HuH-7.5 (cell line): ENCODE results near the gene POLD1.
"Not testable (repeated sequence)": the region's sequence is repeated elsewhere in the genome, so short reads cannot be mapped to it uniquely, and the experiment has no call there.

ENCODE experiments used
- DNase-seq: peaks from one replicate; pipeline ENCODE4 v3.0.0; 2011; ENCODE audit warnings: low spot score

POLD1 gene

DNA sequence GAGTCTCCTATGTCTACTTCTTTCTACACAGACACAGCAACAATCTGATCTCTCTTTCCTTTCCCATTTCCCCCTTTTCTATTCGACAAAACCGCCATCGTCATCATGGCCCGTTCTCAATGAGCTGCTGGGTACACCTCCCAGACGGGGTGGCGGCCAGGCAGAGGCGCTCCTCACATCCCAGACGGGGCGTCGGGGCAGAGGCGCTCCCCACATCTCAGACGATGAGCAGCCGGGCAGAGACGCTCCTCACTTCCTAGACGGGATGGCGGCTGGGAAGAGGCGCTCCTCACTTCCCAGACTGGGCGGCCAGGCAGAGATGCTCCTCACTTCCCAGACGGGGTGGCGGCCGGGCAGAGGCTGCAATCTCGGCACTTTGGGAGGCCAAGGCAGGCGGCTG, 6.8 kb downstream of the POLD1 start:
- not testable (repeated sequence) for DNase-seq

DNA sequence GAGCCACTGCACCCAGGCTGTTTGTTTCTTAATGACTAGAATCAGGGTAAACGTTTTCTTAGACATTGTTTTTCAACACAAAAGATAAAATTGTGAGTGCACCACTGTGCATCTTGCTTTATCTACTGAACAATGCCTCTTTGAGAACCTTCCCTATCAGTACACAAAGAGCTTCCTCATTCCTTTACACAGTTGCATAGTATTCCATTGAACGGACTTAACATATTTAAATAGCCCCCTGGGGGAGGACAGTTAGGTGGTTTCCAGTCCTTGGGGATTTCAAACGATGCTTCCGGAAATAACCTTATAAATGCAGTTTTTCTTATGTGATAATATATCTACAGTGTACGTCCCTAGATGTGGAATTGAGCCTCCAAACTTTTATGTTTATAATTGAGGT, 8.6 kb downstream of the POLD1 start:
- DNase-seq, result no peak

DNA sequence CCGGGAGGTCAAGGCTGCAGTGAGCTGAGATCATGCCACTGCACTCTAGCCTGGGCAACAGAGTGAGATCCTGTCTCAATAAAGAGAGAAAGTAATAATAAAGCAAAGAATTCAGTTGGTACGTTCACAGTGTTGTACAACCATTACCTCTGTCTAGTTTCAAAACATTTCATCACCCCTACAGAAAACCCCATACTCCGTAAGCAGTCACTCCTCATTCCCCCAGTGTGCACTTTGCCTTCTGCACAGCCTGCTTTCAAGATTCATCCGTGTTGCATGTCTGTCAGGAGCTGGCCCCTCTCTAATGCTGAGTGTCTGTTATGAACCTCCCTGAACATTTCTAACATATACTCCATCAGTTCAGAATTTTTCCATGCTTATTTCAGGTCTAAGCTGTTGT, 9.4 kb downstream of the POLD1 start:
- DNase-seq, result no peak

DNA sequence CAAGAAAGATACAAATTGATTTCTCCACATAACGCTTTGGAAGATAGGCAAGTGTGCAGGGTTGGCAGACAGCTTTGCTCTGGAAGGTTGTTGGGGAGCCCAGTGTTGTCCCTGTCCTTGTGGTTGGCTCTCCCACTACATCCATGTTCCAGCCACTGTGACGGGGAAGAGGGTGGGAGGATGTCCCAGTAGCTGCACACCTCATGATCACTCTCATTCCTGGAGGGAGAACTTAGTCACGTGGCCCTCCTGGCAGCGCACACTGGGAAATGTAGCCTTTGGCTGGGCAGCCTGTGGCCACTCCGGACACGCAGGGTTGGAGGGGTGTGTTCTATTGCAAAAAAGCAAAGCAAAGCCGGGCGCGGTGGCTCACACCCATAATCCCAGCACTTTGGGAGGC, 9.9 kb downstream of the POLD1 start:
- DNase-seq, result no peak

DNA sequence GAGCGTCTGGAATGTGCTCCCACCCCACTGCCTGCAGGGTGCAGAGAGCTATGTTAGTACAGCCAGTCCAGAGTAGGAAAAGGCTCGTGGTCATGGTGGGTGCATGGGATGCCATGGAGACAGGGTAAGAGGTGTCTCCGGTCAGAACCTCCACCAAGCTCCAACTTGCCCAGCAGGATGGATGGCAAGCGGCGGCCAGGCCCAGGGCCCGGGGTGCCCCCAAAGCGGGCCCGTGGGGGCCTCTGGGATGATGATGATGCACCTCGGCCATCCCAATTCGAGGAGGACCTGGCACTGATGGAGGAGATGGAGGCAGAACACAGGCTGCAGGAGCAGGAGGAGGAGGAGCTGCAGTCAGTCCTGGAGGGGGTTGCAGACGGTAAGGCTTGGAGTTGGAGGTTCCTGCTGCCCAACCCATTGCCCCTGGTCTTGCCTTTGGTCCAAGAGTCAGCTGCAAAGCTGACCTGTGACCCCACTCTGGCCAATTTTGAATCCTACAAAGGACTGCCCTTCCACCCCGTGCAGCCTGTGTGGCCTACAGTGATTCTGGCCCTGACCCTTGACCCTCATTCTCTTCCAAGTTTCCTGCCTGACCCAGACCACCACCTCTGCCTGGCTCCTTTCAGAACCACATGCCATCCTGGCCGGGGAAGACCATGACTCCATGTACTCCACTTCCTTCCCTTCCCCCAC, 14.7 kb downstream of the POLD1 start:
- DNase-seq, result no peak

DNA sequence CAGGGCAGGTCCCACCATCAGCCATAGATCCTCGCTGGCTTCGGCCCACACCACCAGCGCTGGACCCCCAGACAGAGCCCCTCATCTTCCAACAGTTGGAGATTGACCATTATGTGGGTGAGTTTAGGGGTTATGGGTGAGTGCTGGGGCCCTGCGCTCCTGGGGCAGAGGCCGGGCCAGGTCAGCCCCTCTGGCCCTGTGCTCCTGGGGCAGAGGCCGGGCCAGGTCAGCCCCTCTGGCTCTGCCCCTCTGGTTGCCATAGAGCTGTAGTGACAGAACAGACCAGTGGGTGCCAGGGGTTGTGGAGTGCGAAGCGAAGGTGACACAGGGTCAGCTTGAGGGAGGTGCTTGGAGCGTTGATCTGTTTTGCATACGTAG, 15.2 kb downstream of the POLD1 start:
- DNase-seq, result no peak

DNA sequence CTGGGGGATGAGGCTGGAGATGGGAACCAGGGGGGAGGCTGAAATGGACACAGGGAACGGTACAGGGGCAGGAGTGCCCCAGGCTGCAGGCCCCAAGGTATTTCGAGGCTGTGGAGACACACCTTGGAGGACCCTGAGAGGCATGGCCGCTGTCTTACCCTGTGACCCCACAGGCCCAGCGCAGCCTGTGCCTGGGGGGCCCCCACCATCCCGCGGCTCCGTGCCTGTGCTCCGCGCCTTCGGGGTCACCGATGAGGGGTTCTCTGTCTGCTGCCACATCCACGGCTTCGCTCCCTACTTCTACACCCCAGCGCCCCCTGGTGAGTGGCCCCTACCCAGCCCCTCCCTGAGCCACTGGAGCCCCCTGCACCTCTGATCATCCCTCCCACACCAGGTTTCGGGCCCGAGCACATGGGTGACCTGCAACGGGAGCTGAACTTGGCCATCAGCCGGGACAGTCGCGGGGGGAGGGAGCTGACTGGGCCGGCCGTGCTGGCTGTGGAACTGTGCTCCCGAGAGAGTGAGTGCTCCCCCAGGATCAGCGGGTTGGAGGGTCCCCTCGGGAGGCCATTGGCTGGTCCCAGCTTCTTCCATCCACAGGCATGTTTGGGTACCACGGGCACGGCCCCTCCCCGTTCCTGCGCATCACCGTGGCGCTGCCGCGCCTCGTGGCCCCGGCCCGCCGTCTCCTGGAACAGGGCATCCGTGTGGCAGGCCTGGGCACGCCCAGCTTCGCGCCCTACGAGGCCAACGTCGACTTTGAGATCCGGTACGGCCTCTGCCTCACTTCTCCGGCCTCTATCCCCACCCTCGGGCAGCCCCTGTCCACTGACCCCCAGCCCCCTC, 17.7 kb downstream of the POLD1 start:
- DNase-seq, result no peak

DNA sequence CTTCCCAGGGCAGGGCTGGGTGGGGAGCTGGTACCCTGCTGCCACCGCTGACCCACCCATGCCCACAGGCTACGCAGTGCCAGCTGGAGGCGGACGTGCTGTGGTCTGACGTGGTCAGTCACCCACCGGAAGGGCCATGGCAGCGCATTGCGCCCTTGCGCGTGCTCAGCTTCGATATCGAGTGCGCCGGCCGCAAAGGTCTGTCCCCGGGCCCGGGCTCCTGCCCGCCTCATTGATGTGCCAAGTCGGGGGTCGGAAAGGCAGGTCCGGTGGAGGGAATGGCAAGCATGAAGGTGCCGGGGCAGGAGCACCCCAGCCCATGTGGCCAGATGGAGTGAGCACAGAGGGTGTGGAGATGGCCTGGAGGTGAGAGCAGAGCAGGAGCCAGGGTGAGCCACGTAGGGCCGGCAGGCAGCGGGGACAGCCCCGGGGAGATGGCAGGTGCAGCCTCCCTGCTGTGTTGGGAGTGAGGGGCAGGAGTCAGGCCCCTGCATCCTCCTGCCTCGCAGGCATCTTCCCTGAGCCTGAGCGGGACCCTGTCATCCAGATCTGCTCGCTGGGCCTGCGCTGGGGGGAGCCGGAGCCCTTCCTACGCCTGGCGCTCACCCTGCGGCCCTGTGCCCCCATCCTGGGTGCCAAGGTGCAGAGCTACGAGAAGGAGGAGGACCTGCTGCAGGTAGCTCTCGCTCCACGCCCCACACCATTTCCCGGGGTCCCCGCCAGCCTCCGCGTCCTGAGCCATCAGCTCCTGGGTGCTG, 18.6 kb downstream of the POLD1 start:
- DNase-seq, result no peak

DNA sequence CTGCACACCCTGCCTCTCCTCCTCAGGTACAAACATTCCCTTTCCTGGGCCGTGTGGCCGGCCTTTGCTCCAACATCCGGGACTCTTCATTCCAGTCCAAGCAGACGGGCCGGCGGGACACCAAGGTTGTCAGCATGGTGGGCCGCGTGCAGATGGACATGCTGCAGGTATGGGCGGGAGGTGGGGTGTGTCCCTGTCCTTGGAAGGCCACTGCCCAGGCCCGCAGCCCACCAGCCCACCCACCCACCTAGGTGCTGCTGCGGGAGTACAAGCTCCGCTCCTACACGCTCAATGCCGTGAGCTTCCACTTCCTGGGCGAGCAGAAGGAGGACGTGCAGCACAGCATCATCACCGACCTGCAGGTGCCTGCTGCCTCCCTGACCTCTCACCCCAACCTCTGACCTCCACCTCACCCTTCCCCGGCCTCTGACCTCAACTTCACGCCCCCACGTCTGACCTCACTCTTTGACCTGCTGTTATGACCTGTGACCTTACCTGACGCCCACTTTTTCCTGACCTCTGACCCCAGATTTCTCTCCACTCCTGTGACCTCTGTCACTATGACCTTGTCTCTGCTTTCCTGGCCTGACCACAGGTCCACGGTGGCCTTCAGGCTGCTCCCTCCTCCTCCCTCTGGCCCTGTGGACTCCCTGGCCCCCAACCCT, 22.1 kb downstream of the POLD1 start:
- DNase-seq, result no peak

DNA sequence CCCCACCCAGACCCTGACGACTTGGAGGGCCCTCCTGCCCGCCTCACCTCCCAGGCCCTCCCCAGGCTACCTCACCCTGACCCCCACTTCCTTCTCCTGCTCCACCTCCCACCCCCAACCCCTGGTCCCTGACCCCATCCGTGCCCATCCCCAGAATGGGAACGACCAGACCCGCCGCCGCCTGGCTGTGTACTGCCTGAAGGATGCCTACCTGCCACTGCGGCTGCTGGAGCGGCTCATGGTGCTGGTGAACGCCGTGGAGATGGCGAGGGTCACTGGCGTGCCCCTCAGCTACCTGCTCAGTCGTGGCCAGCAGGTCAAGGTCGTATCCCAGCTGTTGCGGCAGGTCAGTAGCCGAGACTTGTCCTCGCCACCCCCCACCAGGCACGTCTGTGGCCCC, 22.7 kb downstream of the POLD1 start:
- DNase-seq, result no peak

DNA sequence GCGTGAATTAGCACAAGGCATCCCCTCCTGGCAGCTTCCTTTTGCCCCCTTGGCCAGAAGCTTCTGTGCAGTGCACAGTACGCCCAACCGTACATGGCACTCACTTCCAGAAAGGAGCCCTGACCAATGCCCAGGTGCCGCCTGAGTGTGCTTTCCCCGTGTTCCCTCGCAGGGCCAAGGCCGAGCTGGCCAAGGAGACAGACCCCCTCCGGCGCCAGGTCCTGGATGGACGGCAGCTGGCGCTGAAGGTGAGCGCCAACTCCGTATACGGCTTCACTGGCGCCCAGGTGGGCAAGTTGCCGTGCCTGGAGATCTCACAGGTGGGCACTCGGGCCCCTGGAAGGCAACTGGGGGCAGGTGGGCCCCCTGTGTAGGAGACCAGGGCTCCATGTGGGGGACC, 25.2 kb downstream of the POLD1 start:
- DNase-seq, result no peak

DNA sequence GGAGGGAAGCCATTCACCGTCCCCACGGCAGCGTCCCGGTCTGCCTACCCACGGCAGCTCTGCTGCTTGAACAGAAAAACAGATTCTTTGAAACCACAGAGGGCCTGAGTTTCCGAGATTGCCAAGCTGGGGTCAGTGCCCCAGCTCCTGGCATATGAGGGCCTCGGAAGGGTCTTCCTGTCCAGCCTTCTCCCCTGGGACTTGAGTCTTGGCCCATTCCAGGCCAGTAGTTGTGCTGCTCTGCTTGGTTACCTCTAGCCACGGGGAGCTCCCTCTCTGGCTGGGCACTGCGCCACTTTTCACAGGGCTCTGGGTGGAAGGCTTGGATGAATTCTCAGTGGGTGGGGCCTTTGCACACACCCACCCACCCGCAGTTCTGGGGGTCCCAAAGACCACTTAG, 26.0 kb downstream of the POLD1 start:
- no peak for DNase-seq

DNA sequence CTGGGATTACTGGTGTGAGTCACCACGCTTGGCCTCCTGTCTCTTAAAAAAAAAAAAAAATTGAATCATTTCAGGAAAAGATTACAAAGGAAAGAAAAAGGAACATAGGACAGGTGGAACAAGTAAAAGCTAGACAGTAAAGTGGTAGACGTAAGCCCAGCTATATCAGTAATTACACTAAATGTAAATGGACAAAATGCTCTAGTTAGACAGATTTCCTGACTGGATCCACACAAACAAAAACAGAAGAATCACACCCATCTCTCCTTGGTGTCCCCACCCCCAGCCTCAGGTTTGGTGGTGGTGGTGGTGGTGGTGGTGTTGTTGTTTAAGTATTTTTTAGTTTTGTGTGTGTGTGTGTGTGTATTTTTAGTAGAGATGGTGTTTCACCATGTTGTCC, 28.3 kb downstream of the POLD1 start:
- no peak for DNase-seq

DNA sequence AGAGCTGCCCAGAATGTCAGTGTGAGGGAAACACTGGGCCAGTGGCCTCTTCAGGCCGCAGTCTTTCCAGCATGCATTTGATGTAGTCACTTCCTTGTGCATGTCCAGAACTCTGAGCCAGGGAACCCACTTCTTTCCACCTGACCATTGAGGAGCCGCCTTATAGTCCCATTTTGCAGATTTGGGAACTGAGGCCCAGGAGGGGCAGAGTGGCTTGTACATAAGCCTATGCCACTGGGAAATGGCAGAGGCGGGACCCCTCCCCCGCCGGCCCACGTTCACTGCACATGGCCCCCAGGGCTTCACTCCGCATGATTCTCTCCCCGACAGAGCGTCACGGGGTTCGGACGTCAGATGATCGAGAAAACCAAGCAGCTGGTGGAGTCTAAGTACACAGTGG, 28.9 kb downstream of the POLD1 start:
- DNase-seq, result no peak

DNA sequence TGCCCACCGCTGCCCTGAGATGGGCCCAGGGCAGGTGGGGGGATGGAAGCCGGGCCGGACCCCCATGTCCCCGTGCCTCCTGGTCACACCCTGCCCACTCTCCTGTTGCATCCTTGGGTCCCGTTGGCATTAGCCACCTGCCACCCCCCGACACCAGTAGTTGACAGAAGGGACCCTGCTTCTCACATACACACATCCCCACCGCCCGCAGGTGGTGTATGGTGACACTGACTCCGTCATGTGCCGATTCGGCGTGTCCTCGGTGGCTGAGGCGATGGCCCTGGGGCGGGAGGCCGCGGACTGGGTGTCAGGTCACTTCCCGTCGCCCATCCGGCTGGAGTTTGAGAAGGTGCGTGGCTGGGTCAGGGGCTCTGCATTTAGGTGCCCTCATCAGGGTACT, 29.4 kb downstream of the POLD1 start:
- no peak for DNase-seq

DNA sequence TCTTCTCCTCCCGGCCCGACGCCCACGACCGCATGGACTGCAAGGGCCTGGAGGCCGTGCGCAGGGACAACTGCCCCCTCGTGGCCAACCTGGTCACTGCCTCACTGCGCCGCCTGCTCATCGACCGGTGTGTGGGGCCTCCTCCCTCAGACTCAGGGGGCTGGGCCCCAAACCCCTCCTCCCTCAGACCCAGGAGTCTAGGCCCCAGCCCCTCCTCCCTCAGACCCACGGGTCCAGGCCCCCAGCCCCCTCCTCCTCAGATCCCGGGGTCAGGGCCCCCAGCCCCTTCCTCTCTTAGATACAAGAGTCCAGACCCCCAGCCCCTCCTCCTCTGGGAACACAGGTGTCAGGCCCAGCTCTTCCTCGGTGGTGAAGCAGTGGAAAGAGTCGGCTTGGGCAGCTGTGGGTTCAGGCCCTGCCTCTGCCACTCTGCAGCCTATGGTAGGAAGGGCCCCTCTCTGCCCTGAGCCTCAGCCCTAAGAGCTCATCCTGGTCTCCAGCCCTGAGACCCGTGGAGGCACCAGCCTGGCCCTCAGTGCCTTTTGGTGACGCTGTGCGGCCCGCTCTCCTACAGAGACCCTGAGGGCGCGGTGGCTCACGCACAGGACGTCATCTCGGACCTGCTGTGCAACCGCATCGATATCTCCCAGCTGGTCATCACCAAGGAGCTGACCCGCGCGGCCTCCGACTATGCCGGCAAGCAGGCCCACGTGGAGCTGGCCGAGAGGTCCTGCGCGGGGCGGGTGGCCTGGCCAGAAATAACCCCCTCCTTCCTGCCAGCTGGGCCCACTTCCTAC, 30.9 kb downstream of the POLD1 start:
- peak; percentile 66 for DNase-seq

DNA sequence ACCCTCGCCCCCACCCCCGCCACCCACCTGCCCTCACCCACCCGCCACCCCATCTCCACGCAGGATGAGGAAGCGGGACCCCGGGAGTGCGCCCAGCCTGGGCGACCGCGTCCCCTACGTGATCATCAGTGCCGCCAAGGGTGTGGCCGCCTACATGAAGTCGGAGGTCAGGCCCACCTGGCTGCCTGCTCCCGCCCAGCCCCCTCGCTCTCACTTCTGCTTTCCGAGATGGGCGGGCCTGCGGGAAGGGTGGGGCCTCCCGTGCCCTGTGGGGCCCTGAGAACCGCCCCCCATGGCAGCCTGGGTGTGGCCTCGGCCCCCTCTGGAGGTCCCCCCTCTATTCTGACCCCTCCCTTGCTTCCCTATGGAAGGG, 31.5 kb downstream of the POLD1 start:
- no peak for DNase-seq

DNA sequence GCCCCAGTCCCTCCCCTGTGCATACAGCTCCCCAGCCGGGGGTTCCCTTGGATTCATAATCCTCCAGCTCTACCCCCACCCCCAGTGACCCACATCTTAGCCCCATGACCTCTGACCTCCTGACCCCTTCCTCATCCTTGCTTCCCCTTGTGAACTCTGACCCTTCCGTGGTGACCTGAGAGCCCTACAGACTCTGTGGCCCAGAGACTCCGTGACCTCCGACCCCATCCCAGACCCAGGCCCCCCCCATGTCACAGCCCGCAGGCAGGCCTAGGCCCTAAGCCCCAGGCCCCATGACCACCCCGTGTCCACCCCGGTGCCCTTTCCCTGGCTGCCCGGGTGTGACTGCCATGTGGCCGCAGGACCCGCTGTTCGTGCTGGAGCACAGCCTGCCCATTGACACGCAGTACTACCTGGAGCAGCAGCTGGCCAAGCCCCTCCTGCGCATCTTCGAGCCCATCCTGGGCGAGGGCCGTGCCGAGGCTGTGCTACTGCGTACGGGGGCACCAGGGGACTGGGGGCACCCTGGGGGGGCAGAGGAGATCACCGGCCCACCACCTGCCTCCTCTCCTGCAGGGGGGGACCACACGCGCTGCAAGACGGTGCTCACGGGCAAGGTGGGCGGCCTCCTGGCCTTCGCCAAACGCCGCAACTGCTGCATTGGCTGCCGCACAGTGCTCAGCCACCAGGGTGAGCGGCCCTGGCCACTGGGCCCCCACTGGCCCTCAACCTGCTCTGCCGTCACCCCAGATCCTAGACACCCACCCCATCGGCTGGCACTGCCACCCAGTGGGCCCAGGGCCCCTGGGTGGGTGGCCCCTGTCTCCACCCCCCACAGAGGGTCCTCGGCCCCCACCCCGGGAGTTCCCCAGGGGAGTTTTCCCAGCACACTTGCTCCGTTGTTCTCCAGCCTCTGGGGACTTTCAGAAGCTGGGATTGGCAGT, 32.2 kb downstream of the POLD1 start:
- DNase-seq, result no peak

DNA sequence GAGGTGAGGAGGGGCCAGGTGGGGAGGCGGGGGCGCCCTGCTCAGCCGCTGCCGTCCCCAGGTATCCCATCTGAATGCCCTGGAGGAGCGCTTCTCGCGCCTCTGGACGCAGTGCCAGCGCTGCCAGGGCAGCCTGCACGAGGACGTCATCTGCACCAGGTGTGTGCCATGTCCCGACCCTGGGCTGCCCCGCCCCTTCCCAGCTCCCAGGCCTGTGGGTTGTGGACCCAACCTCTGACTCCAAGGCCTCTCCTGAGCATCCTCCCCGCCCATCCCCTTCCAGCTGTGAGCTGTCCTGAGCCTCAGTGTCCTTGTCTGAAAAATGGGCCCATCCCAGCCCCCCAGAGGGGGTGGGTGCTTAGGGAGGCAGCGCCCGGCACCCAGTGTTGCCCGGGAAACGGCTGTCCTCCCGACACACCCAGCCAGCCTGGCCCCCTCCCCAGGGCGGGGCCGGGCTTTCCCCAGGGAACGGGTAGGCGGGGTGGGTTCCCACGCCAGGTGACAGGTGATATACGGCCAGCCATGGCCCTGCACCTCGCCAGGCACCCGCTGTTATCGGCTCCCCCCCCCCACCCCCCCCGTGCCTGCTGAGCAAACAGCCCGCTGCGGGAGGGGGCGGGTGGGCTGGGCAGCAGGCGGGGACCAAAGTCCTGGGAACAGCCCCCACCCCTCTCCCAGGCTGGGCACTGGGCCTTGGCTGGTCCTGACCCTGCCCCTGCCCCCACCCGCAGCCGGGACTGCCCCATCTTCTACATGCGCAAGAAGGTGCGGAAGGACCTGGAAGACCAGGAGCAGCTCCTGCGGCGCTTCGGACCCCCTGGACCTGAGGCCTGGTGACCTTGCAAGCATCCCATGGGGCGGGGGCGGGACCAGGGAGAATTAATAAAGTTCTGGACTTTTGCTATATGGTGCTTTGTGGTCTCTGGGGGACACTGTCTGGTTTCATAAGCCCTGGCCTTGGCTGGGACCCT, 33.2 kb downstream of the POLD1 start:
- DNase-seq, result no peak
